HG03196 (cell line): ENCODE results near the gene TMEM72.

Experiments
- ATAC-seq: cut with Tn5 transposase; IDR thresholded peaks from one replicate; pipeline ENCODE4 v1.9.1; 2021; ENCODE audit not compliant: unreplicated experiment

Gene TMEM72

DNA sequence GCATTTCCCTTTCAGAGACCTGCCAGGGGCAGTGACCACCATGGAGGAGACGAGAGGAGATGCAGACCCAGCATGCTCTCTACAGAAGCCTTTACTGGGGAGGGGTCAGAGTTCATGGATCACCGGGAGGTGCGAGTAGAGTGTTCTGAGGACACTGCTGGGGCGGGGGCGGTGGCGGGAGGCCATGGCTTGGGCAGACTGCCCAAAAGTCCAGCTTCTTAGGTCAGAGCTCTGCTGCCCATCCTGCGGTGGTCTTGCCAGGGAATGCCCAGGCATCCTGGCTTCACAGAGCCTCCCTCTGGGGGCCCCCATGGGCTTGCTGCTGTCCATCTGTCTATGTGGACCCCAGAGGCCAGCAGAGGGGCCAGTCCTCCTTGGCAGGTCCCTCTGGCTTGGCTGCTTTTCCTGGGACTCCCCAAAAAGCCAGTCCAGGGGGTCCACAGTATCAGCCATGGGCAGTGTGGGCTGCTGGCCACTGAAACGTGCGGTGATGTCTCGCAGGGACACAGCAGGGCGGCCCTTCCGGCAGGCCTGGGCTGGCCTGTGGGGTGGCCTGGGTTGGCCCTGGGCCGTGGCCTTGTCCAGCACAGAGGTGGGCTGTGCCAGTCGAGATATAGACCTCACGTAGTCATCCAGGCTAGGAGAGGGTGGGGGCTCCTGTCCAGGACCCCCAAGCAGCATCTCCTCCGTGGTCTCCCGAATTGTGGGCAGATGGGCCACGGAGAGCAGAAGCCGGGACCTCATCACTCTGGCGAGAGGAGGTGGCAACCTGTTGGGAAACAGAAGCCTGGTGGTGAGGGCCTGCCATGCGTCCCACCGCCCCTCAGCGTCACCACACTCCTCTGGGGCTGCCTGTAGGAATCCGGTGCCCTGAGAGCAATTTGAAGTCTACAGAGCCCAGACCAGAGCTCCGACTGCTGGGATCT, 66.4 kb downstream of the TMEM72 start:
- ATAC-seq = no peak

DNA sequence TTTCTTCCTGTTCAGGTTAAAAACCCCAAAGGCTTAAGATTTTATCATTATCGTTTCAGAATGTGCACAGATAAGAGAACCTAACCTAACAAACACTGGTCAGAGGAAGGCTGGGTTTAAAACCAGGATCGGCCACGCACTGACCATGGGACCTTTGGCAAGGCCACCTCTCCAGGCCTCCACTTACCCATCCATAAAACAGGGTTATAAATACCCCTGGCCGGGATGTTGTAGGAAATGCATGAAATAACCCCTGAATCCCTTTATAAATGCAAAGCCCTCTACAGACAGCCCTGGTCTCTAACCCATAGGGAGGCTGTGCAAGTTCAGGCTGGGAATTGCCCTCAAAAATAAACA, 67.1 kb downstream of the TMEM72 start:
- no peak for ATAC-seq

DNA sequence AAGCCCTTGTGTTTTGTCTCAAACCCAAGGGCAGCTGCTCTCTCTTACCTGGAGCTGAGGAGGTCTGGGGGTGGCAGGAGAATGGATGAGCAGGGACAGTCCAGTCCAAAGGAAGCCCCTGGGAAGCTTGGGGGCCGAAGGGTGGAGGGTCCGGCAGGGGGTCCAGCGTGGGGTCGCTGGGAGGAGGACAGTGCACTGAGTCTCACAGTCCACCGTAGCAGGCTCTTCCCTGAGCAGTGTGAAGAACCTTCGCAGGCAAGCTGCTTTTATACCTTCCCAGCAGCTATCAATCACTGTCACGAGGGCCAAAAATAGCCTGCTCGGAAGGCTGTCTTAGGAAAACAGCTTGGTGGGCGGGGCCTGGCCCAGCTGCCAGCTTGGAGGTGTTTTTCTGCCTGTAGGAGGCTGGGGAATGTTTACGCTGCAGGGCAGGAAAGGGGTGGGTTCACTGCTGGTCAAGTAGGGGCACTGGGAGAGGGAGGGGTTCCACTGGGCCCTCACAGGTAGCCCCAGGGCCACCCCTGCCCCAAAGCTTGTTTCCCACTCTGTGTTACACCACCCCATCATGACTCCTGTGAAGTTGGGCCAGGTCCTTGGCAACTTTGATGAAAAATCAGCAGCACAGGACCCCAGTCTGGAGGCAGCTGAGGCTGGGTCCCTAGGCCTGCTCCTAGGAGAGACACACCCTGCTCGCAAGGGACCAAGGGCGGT, 67.6 kb downstream of the TMEM72 start, which contains the start of gene DEPP1:
DEPP1 (minus strand) TSS at position 240 of the 711 bp plus-strand sequence. CDS start 779 bp downstream, outside the sequence.
- ATAC-seq = no peak

DNA sequence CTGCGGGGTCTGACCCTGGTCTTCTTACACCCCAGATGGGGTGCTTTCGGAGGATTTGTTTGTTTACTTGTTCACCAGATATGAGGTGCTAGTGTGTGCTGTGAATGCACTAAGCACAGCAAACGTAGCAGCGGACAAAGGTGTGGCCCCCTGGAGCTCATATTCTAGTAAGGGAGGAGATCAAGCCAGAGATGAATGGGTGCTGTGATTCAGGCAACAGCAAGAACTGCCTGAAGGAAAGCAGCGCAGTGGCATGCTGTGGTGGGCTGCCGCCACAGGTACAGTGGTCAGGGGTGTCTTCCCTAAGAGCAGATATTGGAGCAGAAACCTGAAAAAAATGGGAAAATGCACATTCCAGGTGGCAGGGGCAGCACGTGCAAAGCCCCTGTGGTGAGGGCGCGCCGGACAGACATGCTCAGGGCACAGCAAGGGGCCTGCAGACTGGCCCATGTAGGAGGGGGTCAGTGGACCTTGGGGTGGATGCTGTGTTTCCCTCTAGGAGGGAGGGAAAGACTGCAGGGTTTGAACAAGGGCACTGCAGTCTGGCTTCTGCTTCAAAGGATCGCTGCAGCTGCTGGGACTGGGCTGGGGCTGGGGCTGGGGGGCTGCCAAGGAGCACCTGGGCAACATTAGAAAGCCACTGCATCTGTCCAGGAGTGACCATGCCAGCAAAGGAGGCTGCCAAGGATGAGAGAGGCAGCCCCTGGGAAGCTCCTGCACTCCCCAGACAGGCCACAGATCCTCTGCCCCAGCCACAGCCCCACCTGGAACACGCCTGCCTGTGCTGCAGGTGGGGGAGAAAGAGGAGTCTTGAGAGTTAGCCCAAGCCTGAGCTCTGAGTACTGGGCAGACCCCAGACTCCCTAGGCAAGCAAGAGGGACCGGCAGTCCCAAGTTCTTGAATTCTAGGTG, 68.4 kb downstream of the TMEM72 start:
- ATAC-seq = no peak

DNA sequence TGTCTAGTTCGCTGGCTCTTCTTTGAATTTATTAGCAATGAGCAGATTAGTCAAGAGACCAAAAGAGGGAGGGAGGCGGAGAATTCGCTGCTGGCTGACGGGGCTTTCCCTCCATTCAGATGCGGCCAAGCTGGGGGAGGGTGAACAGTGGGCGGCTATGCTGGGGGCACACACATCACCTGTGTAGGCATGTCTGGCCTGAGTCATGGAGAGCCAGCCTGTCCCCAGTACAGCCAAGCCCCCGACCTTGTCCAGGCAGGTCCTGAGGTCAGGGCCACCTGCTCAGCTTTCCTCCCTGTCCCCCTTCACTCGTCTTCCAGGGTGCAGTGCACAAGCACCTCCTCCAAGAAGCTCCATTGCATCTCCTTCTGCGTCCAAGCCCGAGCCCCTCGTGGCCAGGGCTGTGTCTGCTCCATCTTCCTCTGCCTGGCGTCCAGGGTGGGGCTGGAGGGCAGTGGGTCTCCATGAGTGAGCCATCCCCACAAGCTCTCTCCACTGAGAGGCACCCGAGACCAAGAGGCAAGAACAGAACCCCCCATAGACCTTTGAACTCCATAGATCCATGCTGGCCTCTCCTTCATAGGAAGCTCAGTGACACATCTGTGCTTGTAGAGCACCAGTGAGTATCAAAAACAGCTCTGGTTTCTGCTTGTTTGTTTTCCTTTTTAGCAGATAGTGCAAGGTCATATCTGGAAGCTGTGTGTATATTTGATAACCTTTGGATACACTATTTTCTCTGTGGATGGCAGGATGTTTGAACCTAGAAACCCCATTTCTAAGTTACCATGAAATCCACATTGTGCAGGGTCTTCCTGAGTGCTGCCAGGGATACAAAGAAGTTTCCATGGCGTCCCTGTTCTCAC, 69.4 kb downstream of the TMEM72 start:
- no peak for ATAC-seq

DNA sequence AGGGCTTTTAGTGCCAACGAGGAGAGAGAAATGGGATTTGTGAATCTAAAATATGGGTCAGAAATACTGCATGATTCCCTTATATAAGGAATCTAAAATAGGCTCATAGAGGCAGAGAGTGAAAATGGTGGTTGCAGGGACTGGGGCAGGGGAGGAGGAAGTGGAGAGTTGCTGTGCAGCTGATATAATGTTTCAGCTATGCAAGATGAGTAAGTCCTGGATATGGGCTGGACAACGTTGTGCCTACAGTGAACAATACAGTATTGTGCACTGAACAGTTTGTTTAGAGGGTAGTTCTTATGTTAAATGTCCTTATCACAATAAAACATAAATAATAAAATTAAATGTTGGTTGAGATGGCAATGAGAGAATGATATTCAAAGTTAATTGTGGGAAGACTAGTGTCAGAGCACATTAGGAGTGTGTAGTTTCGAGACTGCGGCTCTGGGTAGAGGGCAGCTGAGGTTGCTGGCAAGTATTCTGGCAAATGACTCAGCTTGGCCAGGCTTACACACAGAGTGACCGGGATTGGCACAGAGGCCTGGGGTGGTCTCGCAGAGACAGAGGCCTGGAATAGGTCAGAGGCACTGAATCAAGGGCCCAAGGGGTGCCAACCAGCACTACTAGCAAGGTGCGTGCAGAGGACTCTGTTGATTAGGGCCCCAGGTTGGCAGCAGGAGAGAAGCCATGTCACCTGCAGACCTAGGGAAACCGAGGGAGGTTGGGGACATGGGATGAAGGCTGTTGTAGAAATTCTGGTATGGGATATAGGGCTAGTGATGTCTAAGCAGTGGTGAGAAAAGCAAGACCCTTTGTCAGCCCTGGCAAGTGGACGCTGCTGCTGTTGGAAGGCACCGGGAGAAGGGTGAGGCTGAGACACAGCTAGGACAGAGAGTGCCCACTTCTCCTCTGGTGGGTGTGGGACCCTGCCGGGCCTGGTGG, 70.3 kb downstream of the TMEM72 start:
- peak; percentile 38 for ATAC-seq

DNA sequence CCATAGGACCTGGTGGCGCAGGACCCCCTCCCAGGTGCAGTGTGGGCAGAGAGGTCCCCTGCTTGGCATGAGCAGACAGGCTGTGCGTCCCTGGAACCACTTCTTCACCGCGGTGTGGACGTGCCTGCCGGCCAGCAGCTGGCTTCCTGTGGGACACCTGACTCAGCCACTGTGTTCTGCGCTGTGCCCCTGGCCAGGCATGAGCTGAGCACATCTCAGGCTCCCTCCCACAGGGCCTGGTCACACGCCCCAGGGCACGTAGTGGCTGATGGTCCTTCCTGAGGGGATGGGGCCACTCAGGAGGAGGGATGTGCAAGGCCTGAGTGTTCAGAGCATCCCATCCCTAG, 71.0 kb downstream of the TMEM72 start:
- no peak for ATAC-seq

DNA sequence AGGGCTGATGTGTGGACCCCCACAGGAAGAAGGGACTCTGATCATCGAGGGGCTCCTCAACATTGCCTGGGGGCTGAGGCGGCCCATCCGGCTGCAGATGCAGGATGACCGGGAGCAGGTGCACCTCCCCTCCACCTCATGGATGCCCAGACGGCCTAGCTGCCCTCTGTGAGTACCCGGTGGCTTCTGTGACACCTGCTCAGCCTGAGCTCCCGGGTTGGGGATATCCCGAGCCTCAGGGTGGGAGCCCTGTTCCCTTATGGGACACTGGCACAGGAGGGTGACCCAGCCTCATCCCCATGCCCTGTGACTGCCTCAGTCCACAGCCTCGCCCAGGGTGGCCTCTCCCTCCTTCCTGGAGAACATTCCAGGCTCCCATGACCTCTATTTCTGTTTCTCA, 71.4 kb downstream of the TMEM72 start:
- ATAC-seq = no peak

DNA sequence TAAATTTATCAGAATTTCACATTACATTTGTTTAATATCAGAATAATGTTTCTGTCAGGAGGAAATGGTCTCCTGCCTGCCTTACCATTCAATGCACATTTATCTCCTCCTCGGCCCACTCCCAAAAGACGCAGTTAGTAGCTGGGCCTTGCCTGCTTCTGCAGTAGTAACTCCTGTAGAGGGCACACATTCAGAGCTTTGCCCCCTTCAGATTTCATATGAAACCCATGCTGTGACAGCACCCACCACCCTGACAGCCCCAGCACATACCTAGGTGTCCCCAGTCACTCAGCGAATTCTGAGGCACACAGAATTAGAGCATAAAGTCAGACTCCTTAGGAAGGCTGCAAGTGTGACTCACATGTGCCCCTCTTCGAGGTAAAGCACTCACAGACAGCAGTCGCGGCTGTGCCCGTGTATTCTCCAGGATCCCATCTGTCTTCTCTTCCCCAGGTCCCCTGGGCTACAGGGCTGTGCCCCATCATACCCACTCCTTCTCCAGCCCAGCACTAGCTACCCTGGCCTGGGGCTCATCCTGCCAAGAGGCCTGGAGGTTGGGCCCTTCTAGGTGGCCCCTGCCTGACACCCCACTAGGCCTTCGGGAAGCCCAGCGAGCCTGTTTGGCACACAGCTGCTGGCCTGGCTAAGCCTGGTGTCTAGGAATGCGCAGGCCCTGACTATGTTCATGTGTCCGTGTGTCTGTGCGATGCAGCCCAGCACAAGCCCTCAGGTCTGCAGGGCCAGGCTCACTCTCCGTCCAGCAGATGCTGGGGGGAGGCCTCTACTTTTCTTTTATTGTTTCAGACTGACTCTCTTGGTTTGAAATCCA, 72.1 kb downstream of the TMEM72 start:
- ATAC-seq = no peak

DNA sequence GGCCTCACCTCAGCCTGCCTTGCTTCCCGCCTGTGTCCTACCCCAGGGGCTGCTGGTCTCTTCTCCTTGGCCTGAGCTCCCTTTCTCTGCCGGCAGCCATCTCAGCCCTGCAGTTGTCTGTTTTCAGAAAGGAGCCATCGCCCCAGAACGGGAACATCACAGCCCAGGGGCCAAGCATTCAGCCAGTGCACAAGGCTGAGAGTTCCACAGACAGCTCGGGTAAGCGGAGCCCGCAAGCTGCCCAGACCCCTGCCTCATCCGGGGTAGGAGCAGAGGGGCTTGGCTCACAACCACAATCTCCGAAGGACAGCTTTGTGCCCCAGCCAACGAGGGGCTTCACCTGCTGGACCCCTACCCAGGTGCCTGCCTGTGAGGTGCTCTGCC, 72.8 kb downstream of the TMEM72 start:
- ATAC-seq = no peak

DNA sequence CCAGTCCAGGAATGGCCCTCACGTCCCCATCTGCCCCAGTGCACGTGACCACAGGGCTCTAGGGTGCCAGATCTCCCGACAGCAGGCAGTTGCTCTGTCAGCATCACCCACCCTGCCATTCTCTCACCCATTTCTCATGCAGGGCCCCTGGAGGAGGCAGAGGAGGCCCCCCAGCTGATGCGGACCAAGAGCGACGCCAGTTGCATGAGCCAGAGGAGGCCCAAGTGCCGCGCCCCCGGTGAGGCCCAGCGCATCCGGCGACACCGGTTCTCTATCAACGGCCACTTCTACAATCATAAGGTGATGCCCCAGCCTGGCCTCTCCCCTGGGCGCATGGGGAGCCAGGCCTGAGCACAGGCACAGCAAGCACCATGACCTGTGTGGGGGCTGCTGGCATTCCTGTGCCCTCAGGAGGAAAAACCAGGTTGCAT, 73.5 kb downstream of the TMEM72 start:
- no peak for ATAC-seq

DNA sequence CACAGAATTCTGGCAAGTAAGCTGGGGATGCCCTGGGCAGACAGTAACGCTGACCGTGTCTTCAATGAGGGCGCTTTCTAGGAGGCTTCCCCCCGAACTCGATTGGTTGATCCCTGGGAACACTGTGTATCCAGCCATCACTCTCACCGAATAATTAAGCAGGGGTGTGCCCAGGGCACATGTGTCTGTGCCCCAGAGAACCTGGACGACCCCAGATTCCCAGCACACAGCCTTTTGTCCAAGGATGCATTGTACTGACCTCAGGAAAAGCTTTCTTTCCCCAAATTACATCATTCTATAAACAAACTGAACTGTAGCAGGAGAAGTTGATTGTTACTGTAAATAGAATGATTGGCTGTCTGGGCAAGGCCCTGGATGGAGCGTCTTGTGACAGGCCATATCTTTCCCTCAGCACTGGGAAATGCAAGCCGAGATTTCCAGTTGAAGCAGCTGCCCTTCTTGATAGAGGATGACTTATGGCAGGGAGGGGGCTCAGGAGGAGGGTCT, 74.1 kb downstream of the TMEM72 start:
- no peak for ATAC-seq

DNA sequence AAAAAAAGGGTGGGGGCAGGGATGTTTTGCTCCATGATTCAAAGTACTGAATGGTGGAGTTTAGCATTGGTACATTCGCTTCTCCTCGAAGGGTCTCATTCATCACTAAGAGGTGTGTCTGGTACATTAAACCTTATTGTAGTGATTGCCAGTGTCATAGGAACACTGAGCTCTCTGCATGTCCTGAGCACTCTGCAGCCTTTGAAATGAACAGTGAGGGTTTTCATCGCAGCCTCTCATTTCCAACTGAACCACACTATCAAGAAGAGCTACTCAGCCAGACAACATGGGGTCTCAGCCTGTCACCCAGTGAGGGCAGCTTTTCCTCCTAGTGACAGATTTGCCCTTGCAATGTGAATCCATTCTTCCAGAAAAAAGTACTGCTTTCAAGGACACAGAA, 75.0 kb downstream of the TMEM72 start:
- no peak for ATAC-seq
